Uterus (tissue), 2 donors: ENCODE measurements around the gene TMEM213.

Source experiments
- CTCF ChIP-seq, 4 experiments: fragments of 200-600 bp in 2 of 4; fragments of 450-650 bp in 2 of 4; sonication (generic) in 2 of 4; IDR thresholded peaks; one replicate each; pipeline ENCODE4 v1.5.1; 2016 to 2019; ENCODE audit warnings: antibody characterized with exemption in 4 of 4, mild to moderate bottlenecking in 2 of 4, moderate library complexity in 1 of 4
- POLR2A ChIP-seq, 2 donors: fragments of 450-650 bp; IDR thresholded peaks; one replicate each; pipeline ENCODE4 v1.6.1; 2016; ENCODE audit warnings: antibody characterized with exemption in 2 of 2, mild to moderate bottlenecking in 1 of 2, moderate library complexity in 1 of 2

- no peak for TF ChIP-seq CTCF (IDR thresholded peaks at IDR 0.05)
- no peak for TF ChIP-seq POLR2A (IDR thresholded peaks at IDR 0.05)
Observed at GRCh38 chr7:138880881-138881578, 83.2 kb downstream of the TMEM213 start.
